ENCODE data around the gene LINC01488. TPM values are rescaled to one million over a fixed set of nuclear protein-coding genes. Genes with fewer than 3 reads are reported as not detected.
A peak's percentile ranks its signal among the peaks of the same experiment; 100 is the strongest.

LINC01488 gene
- total and polyA plus RNA-seq, 9 of the 15 experiments (the other 6 are each of a cell fraction or from before 2014, with no cell fraction given) = not detected

GRCh38 chr11:69449320-69450063 is 32.0 kb upstream of the LINC01488 start (continued):
- TF ChIP-seq, protein P1, sequence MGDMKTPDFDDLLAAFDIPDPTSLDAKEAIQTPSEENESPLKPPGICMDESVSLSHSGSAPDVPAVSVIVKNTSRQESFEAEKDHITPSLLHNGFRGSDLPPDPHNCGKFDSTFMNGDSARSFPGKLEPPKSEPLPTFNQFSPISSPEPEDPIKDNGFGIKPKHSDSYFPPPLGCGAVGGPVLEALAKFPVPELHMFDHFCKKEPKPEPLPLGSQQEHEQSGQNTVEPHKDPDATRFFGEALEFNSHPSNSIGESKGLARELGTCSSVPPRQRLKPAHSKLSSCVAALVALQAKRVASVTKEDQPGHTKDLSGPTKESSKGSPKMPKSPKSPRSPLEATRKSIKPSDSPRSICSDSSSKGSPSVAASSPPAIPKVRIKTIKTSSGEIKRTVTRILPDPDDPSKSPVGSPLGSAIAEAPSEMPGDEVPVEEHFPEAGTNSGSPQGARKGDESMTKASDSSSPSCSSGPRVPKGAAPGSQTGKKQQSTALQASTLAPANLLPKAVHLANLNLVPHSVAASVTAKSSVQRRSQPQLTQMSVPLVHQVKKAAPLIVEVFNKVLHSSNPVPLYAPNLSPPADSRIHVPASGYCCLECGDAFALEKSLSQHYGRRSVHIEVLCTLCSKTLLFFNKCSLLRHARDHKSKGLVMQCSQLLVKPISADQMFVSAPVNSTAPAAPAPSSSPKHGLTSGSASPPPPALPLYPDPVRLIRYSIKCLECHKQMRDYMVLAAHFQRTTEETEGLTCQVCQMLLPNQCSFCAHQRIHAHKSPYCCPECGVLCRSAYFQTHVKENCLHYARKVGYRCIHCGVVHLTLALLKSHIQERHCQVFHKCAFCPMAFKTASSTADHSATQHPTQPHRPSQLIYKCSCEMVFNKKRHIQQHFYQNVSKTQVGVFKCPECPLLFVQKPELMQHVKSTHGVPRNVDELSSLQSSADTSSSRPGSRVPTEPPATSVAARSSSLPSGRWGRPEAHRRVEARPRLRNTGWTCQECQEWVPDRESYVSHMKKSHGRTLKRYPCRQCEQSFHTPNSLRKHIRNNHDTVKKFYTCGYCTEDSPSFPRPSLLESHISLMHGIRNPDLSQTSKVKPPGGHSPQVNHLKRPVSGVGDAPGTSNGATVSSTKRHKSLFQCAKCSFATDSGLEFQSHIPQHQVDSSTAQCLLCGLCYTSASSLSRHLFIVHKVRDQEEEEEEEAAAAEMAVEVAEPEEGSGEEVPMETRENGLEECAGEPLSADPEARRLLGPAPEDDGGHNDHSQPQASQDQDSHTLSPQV (IDR thresholded peaks at IDR 0.05) = no peak; the same call in 1 of the 2 replicates
- TF ChIP-seq ZNF124 (CRISPR knock-in tag; IDR thresholded peaks at IDR 0.05) (no peak), TAL1 (IDR thresholded peaks at IDR 0.05) (peak; percentile 74), XRCC4 (IDR thresholded peaks at IDR 0.05; ENCODE audit: extremely low read depth, insufficient read depth, insufficient read length) (no peak), ASH1L (IDR thresholded peaks at IDR 0.05; ENCODE audit: borderline replicate concordance, low read depth, partially characterized antibody) (no peak), SOX6 (IDR thresholded peaks at IDR 0.05) (peak; percentile 68), BRF1 (IDR thresholded peaks at IDR 0.05; ENCODE audit: borderline replicate concordance, extremely low read depth, insufficient read length) (no peak), CCNT2 (IDR thresholded peaks at IDR 0.05; ENCODE audit: borderline replicate concordance, extremely low read depth, insufficient read length, low read depth, low read length) (peak; percentile 93), ZNF778 (CRISPR knock-in tag; IDR thresholded peaks at IDR 0.05) (no peak), ZNF140 (CRISPR knock-in tag; IDR thresholded peaks at IDR 0.05) (no peak), KDM5B (IDR thresholded peaks at IDR 0.05; ENCODE audit: insufficient replicate concordance, low read depth, low read length) (no peak), SIN3B (IDR thresholded peaks at IDR 0.05; ENCODE audit: low read depth) (no peak), NBN (IDR thresholded peaks at IDR 0.05; ENCODE audit: low read depth) (0 out of 2 replicates have a peak, but pooled peaks have one; percentile 58)
- TF ChIP-seq, protein P2, sequence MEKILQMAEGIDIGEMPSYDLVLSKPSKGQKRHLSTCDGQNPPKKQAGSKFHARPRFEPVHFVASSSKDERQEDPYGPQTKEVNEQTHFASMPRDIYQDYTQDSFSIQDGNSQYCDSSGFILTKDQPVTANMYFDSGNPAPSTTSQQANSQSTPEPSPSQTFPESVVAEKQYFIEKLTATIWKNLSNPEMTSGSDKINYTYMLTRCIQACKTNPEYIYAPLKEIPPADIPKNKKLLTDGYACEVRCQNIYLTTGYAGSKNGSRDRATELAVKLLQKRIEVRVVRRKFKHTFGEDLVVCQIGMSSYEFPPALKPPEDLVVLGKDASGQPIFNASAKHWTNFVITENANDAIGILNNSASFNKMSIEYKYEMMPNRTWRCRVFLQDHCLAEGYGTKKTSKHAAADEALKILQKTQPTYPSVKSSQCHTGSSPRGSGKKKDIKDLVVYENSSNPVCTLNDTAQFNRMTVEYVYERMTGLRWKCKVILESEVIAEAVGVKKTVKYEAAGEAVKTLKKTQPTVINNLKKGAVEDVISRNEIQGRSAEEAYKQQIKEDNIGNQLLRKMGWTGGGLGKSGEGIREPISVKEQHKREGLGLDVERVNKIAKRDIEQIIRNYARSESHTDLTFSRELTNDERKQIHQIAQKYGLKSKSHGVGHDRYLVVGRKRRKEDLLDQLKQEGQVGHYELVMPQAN (IDR thresholded peaks at IDR 0.05; ENCODE audit: borderline replicate concordance) = no peak
- TF ChIP-seq, protein P3, sequence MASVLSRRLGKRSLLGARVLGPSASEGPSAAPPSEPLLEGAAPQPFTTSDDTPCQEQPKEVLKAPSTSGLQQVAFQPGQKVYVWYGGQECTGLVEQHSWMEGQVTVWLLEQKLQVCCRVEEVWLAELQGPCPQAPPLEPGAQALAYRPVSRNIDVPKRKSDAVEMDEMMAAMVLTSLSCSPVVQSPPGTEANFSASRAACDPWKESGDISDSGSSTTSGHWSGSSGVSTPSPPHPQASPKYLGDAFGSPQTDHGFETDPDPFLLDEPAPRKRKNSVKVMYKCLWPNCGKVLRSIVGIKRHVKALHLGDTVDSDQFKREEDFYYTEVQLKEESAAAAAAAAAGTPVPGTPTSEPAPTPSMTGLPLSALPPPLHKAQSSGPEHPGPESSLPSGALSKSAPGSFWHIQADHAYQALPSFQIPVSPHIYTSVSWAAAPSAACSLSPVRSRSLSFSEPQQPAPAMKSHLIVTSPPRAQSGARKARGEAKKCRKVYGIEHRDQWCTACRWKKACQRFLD (CRISPR knock-in tag; IDR thresholded peaks at IDR 0.05) = no peak
- TF ChIP-seq, protein P4, sequence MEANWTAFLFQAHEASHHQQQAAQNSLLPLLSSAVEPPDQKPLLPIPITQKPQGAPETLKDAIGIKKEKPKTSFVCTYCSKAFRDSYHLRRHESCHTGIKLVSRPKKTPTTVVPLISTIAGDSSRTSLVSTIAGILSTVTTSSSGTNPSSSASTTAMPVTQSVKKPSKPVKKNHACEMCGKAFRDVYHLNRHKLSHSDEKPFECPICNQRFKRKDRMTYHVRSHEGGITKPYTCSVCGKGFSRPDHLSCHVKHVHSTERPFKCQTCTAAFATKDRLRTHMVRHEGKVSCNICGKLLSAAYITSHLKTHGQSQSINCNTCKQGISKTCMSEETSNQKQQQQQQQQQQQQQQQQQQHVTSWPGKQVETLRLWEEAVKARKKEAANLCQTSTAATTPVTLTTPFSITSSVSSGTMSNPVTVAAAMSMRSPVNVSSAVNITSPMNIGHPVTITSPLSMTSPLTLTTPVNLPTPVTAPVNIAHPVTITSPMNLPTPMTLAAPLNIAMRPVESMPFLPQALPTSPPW (CRISPR knock-in tag; IDR thresholded peaks at IDR 0.05) = peak; percentile 65

All from K562 (cell line).